Prostate gland (tissue), 2 donors: ENCODE data around the gene ZSWIM6. TPM values are rescaled to one million over a fixed set of nuclear protein-coding genes. Genes with fewer than 3 reads are reported as not detected.

Source experiments
- DNase-seq: peaks from one replicate; pipeline ENCODE4 v3.0.0-alpha.2; 2019; ENCODE audit warnings: low spot score
- H3K27ac ChIP-seq, 2 donors: fragments of 200-600 bp; sonication (generic); 2 replicates each; pipeline ENCODE4 v1.5.1; 2017 to 2019
- H3K27me3 ChIP-seq: fragments of 200-600 bp; sonication (generic); replicated peaks from 2 replicates; pipeline ENCODE4 v1.5.1; 2019; ENCODE audit not compliant: insufficient read depth
- H3K36me3 ChIP-seq, 2 donors: fragments of 200-600 bp; sonication (generic); 1 replicate in 1 of 2; 2 replicates in 1 of 2; pipeline versions ENCODE4 v1.5.1 to v1.8.1; 2017 to 2019
- H3K4me1 ChIP-seq: fragments of 200-600 bp; sonication (generic); replicated peaks from 2 replicates; pipeline ENCODE4 v1.5.1; 2019
- H3K4me3 ChIP-seq, 2 donors: fragments of 200-600 bp; sonication (generic); 2 replicates each; pipeline ENCODE4 v1.5.1; 2017 to 2019
- H3K9me3 ChIP-seq: fragments of 200-600 bp; sonication (generic); 2 replicates; pipeline ENCODE4 v1.5.1; 2017
- CTCF ChIP-seq, 4 experiments: fragments of 200-600 bp in 2 of 4; fragments of 450-650 bp in 2 of 4; sonication (generic) in 2 of 4; IDR thresholded peaks; 1 replicate in 3 of 4; 2 replicates in 1 of 4; pipeline ENCODE4 v1.5.1; 2016 to 2019; ENCODE audit warnings: antibody characterized with exemption in 4 of 4, mild to moderate bottlenecking in 2 of 4, moderate library complexity in 2 of 4
- POLR2A ChIP-seq: fragments of 450-650 bp; IDR thresholded peaks from one replicate; pipeline ENCODE4 v1.6.1; 2016; ENCODE audit warnings: antibody characterized with exemption, mild to moderate bottlenecking
- POLR2AphosphoS5 ChIP-seq: sonication (generic); formaldehyde crosslinking; IDR thresholded peaks from one replicate; pipeline ENCODE4 v1.6.1; 2017; ENCODE audit warnings: antibody characterized with exemption
- WGBS: methylation state at CpG from one replicate; pipeline ENCODE4 v1.1.5; 2018; 5-methylcytosine and 5-hydroxymethylcytosine counted together
- intact Hi-C: fragments of 100-400 bp; cut with DNase I; formaldehyde crosslinking; loops from one replicate; pipeline ENCODE4 v1.14.2; 2022
- total RNA-seq, 2 donors: library from RNA; depleted of rRNA; stranded (reverse); fragments of >200 nt; gene quantifications; one replicate each; pipeline ENCODE4 v1.1.0, GENCODE V29; 2016

The ZSWIM6 gene
- 10 to 100 TPM in 1 of 2 donors, 1 to 10 TPM in 1; 8.7 to 13.7 TPM for total RNA-seq

- Histone ChIP-seq H3K27me3 (no peaks in the 10 kb centered on the region), H3K4me3 (peak within 1 kb of the TSS; percentile 95 to 97), H3K9me3 (no peaks in the 10 kb centered on the region), H3K4me1 (no peaks in the 10 kb centered on the region), H3K27ac (peak within 1 kb of the TSS; percentile 97 to 98), H3K36me3 (no peaks in the 10 kb centered on the region)
- DNase-seq = peak; percentile 100
- TF ChIP-seq POLR2A (peak; percentile 94), POLR2AphosphoS5 (peak; percentile 97), CTCF (IDR thresholded peaks at IDR 0.05) (peak in 1 of 4 experiments; percentile 14)
- under 1% methylated on average over 48 of the region's 91 CpGs for WGBS
- intact Hi-C loops = loop anchor here (2.0 to 10.0 kb wide), 8 partner anchors 55 to 593 kb away; partner anchors contain the start of genes ERCC8, NDUFAF2 and SMIM15
Measured at GRCh38 chr5:61331407-61332357, at the start of gene ZSWIM6. TSS of gene ZSWIM6 (plus strand) at chr5:61332258. CDS start at chr5:61332273, 15 bp downstream.

- Histone ChIP-seq H3K36me3 (no peaks in the 10 kb centered on the region), H3K27me3 (no peaks in the 10 kb centered on the region), H3K9me3 (no peaks in the 10 kb centered on the region), H3K27ac (no peak overlapping the region), H3K4me3 (no peak overlapping the region), H3K4me1 (no peaks in the 10 kb centered on the region)
- 85% methylated on average over 3 of the region's 3 CpGs for WGBS
- DNase-seq = no peak
- TF ChIP-seq CTCF (IDR thresholded peaks at IDR 0.05) = no peak
- no peak for TF ChIP-seq POLR2AphosphoS5
- intact Hi-C loops = no loop called here
Measured at GRCh38 chr5:61283471-61283870, 48.6 kb upstream of the ZSWIM6 start.

GRCh38 chr5:61285531-61285930, 46.5 kb upstream of the ZSWIM6 start:
- no peak overlapping the region for H3K4me3 ChIP-seq
- no peak overlapping the region for H3K27ac ChIP-seq
- intact Hi-C loops = no loop called here
- H3K4me1 ChIP-seq = no peaks in the 10 kb centered on the region
- no peak for DNase-seq
- no peaks in the 10 kb centered on the region for H3K27me3 ChIP-seq
- no peaks in the 10 kb centered on the region for H3K36me3 ChIP-seq
- H3K9me3 ChIP-seq = no peaks in the 10 kb centered on the region
- TF ChIP-seq CTCF (IDR thresholded peaks at IDR 0.05) (no peak), POLR2AphosphoS5 (no peak), POLR2A (no peak)

DNA sequence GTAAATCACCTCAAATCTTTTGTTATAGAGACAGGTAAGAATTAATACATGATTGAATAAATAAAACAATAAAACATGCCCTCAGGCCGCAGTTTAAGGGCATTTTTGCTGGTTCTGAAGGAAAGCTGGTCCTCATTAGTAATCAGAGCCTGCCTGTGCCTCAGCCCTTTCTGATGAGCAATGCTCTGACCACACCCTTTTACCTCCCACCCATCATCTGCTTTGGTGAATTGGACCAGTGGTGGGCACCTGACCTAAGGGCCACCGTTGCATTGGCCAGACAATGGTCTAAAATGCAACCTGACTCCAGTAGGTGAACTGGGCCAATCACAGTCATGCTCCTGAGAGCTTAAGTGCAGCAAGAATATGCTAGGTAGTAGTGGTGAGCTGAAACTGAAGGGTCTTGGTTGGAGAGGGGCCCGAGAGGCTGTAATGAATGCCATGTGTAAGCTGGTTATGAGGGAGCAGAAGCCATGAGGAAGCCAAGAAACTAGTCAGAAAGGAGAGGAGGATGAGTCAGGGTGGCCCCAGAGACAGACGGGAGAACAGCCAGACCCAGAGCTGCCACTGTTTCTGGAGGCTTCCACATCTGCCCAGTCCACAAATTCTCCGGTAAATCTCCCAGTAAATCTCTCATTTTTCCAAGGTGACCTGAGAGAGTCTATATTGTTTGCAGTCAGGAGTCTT, 45.5 kb upstream of the ZSWIM6 start:
- H3K27ac ChIP-seq = no peak overlapping the region
- no peaks in the 10 kb centered on the region for H3K9me3 ChIP-seq
- H3K4me3 ChIP-seq = no peak overlapping the region
- intact Hi-C loops = no loop called here
- no peaks in the 10 kb centered on the region for H3K4me1 ChIP-seq
- no peak for TF ChIP-seq CTCF (IDR thresholded peaks at IDR 0.05)
- no peak for DNase-seq
- 83% methylated on average over 5 of the region's 5 CpGs for WGBS
- H3K36me3 ChIP-seq = no peaks in the 10 kb centered on the region
- H3K27me3 ChIP-seq = no peaks in the 10 kb centered on the region
